ENCODE measurements around the gene NHLRC1.

NHLRC1 gene

DNA sequence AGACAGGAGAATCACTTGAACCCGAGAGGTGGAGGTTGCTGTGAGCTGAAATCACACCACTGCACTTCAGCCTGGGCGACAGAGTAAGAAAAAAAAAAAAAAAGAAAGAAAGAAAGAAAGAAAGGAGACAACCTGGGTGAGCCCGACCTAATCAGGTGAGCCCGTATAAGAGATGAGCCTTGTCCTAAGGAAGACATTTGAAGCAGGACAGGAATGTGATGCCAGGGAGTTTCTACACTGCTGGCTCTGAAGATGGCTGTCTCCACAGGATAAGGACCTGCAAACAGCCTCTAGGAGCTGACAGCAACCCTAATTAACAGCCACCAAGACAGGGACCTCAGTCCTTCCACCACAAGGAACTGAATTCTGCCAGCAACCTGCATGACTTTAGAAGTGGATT is 41.9 kb downstream of the NHLRC1 start:
- no peak for DNase-seq

GRCh38 chr6:18078866-18079265 is 43.6 kb downstream of the NHLRC1 start:
- no peak for DNase-seq

GRCh38 chr6:18076231-18076630 is 46.2 kb downstream of the NHLRC1 start:
- DNase-seq = no peak

GRCh38 chr6:18072841-18073240 is 49.6 kb downstream of the NHLRC1 start:
- DNase-seq = no peak

DNA sequence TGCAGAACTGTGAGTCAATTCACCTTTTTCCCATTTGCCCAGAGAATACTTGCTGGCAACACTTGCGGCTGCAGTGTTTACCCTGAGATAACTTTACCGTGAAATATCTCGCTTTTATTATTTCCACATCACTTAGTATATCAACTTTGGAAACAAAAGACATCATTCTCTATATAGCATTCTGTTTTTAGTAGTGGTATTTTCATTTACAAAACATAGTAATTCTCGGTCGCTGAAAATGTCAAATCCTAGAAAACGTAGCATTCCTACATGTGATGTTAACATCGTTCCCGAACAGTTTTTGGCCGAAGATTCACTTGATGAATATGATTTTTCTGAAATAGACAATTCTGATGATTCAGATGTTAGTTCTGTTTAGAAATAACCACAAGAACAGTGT is 52.0 kb downstream of the NHLRC1 start:
- no peak for DNase-seq

Data from SIG-M5 (cell line).